Stromal cell of bone marrow (primary cell): Measurements from ENCODE around the gene ADARB2.

Source experiments
- DNase-seq: peaks from one replicate; pipeline ENCODE4 v3.0.0-alpha.2; 2012; ENCODE audit warnings: low read depth

Gene ADARB2

GRCh38 chr10:1735562-1735961 lies 1.8 kb downstream of the ADARB2 start:
- DNase-seq, result no peak

DNA sequence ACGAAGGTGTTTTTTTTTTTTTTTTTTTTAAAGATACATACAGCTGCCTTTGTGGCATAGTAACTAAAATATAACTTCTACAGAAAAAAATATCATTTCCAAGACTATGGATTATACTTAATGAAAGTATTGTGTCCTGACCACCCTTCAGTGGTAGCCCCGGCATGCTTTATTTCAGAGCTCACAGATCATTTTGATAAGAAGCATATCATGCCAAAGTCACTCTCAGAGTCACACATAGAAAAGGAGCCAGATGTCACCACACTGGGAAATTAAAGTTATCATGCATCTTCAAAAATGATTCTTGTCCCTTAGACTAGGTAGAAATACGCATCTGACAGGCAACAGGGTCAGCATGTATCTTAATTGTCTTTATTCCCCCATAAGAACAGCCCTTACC lies 3.0 kb downstream of the ADARB2 start:
- no peak for DNase-seq

- DNase-seq, result no peak
Observed at GRCh38 chr10:1733720-1734119, 3.6 kb downstream of the ADARB2 start.

DNA sequence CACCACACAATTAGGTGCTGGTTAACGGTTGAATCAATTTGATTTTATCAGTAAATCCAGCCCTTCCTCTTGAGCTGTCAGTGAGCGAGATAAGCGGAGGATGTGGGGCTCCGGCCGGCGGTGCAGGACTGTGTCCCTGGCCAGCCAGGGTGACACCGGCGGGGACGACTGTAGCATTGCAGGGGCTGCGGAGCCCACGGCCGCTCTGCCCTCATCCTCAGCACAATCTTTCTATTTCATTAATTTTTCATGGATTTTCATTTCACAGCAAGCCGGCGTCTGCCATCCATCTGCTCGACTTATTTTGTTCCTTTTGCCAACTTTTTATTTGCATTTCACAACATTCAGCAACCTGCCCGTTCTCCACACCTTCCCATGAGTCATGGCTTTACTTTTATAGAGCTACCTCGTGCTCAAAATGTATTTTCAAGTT lies 4.7 kb downstream of the ADARB2 start:
- no peak for DNase-seq

GRCh38 chr10:1731592-1731991 lies 5.7 kb downstream of the ADARB2 start:
- DNase-seq, result no peak

GRCh38 chr10:1729751-1730150 lies 7.6 kb downstream of the ADARB2 start:
- no peak for DNase-seq

DNA sequence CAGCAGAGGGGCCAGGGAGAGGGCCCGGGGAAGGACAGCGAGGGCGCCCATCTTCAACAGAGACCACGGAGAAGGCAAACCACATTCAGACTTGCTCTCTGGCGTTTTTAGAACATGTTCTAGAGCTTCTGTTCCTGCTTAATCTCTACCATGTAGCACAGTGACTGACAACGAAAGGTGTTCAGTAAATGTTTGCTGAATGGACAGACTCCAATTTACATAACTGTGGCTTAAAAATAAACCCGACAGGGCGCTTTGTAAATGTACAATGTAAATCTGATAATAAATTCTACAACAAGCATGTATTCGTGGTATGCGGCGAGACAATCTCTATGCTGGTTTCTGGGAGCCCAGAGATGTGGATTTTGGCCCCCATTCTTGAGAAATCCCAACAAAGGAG lies 10.5 kb downstream of the ADARB2 start:
- no peak for DNase-seq

DNA sequence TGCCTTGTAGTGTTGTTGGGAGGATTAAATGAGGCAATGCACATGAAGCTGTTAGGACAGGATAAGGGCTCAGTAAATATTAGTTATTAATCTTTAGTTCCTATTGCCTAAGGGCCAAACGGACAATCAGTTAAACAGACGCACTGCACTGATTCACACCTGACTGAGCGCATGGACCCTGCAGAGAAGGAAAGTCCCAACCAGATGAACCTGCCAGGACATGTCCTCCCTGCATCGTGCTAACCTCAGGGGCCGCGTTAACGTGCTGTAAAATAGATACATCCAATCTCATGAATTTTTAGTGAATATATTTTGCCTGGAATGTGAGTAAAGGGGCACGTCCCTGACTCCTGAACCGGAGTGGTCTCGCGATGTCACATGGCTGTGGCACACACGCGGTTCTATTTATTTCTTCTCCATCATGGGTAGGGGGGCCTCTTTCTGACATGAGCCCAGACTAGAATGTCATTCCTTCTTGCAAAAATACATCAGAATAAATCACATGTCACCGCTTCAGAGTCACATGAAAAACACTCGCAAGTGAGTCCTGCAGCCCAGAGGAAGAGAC lies 12.3 kb downstream of the ADARB2 start:
- no peak for DNase-seq

DNA sequence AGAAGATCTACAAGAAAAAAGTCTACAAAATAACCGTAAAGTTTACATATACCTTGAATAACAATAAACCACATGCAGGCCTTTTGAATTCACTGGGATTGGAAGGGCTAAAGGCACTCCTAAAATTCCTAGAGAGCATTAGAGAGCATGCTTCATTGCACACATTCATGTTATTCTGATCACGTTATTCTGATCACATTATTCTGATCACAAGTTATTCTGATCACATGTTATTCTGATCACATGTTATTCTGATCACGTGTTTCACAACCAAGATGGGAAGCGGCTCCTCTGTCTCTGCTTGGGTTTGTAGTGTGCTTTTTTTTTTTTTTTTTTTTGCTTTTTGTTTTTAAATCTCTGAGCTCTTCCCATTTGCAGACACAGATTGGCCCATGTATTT lies 20.5 kb downstream of the ADARB2 start:
- DNase-seq, result no peak

DNA sequence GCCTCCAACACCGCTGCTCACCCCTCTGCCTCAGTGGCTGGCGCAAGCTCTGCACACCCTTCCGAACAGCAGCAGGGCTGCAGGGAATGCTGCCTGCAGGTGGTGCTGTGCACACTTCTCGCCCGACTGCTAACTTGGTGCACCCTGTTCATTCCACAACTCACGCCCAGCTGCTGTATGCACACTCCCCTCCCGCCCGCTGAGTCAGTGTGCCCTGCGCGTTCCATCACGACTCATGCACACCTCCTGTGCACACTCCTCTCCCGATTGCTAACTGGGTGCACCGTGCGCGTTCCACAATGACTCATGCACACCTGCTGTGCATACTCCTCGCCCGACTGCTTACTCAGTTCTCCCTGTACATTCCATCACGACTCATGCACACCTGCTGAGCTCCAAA lies 21.5 kb downstream of the ADARB2 start:
- no peak for DNase-seq

DNA sequence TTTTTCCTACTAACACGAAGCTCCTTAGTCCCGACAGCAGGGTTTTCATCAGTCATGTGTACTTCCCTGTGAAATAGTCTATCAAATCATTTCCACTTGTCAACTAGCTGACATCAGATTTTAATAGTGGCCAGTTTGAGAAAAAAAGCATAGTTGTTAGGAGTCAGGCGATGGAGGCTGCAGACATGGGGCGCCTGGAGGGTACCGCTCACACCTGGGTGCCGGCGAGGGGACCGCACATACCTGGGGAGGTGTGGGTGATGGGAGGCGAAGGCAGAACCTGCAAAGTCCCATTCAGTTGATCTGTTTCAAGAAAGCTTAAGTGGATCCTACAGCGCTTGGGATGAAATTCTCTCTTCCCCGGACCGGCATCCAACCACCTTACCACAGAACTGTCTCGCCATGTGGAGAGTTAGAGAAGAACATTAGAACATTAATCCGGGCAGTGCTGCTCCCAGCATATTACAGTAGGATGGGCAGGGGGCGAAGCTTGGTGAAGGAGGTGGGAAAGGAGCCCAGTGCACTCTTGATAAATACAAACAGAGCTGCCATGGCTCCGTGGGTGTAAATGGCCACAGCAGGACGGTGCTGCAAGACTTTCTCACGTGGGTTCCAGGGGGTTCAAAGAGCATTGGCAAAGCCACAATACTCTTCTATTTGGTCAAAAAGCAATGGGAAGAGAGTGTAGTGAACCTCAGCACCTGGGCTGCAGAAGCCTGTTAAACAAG lies 24.2 kb downstream of the ADARB2 start:
- DNase-seq, result no peak

DNA sequence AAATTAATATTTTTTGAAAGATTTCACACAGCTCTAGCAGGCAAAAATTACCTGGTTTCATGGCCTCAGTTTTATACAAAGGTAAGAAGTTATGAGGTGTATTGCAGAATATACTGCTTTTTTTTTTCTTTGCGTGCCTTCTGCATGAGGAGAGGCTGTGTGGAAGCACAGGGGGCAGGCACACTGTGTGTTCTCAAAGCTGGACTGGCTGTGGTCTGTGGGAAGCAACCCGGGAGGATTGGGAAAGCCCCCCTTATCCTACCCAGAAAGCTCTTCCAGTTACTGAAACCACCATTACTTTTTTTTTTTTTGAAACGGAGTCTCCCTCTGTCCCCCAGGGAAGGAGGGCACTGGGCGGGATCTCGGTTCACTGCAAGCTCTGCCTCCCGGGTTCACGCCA lies 25.0 kb downstream of the ADARB2 start:
- DNase-seq, result no peak

GRCh38 chr10:1709161-1709560 lies 28.2 kb downstream of the ADARB2 start:
- no peak for DNase-seq

DNA sequence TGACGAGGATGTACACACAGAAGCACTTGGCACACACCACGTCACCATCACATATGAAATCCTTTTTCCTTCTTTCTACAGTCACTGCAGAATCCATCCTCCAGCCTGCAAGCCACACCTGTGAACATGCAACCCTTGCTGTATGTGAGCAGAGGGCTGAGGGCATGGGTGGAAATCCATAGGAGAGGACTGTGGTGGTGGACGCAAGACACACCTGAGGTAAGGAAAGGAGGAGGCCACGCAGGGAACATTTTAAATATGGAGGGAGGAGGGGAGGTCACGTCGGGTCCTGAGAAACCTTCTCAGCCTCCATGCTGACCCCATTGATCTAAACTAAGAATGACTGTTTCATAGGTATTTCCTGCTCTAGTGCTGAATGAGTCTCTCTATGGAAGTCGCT lies 28.6 kb downstream of the ADARB2 start:
- DNase-seq, result no peak

DNA sequence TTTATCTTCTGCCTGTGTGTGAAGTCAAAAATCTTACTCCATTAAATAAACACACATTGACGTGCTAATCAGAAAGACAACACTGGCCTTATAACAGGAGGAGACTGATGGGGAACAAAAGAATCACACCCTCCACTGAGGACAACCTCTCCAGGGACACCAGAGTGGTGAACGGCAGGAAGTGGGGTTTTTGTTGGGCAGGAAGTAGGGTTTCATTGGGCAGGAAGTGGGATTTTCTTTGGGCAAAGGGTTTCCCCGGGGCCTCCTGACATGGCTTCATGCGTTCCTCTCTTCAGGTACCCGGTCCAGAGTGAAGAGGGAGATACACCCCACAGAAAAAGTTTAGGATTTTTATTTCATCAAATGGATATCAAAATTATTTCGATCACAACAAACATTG lies 30.6 kb downstream of the ADARB2 start:
- DNase-seq, result no peak

- no peak for DNase-seq
Observed at GRCh38 chr10:1706256-1706655, 31.1 kb downstream of the ADARB2 start.

DNA sequence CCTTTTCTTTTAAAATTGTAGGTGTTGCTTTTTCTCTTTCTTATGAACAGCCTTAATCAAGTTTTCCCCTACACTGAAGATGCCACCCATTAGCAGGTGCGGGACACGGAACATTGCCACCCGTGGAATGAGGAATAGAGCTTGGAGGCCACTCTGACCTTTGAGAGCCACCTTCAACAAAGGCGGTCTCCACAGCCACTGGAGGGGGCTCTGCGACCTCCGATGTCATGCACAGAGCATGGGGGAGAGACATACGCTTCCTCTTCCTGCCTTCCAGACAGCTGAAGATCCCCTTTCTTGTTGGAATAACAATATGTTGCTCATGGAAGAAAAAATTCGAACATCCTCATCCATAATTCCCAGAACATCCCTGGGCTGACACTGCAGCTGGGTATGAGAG lies 39.1 kb downstream of the ADARB2 start:
- no peak for DNase-seq

DNA sequence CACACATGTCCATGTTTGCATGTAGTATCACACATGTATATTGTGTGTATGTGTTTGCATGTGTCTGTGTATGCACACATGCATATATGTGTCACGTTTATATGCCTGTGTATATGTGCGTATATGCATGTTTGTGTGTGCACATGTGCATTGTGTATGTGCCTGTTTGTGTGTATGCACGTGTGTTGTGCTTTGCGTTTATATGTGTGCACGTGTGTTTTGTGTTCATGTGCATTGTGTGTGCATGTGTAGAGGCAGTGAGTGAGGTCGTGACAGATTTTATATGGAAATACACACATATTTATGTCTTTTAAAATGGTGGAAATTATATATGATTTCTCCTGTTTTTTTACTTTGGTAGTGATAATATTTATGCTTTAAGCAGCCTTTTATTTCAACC lies 41.2 kb downstream of the ADARB2 start:
- DNase-seq, result no peak

DNA sequence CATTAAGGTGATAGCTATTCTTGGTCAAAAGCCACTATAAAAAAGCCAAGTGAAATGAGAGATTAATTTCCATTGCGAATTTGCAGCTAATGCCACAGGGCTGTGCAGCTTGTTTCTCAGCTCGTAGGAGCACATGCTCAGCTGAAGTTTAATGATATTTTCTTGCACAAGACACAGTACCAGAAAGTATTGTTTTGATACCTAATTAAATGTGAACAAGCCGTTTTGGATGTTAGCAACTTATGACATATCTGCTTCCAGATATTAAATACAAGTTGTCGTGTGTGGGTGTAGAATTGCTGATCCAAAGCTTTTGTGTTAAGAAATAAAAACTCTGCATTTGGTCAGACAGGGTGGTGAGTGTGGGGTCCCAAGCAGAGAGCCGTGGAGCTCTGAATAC lies 47.2 kb downstream of the ADARB2 start:
- no peak for DNase-seq

- no peak for DNase-seq
Observed at GRCh38 chr10:1688531-1688930, 48.8 kb downstream of the ADARB2 start.

- no peak for DNase-seq
Observed at GRCh38 chr10:1687623-1688150, 49.6 kb downstream of the ADARB2 start.

DNA sequence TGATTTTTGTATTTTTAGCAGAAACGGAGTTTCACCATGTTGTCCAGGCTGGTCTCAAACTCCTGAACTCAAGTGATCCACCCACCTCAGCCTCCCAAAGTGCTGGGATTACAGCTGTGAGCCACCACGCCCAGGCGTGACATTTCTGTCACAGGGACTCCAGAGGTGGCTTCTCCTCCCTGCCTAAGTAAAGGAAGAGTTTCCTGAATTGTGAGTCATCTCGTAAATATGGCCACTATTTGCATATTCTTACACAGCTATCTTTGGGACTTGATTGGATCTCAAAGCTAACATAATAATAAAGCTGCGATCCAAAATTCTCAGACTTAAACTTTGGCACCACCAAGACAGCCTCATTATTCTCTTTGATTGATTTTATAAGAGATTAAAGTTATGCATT lies 50.1 kb downstream of the ADARB2 start:
- no peak for DNase-seq

GRCh38 chr10:1686491-1686749 lies 50.9 kb downstream of the ADARB2 start:
- DNase-seq, result no peak
